WTC11 (cell line): ENCODE data around the gene ZNF808. TPM values are rescaled to one million over a fixed set of nuclear protein-coding genes. Genes with fewer than 3 reads are reported as not detected.

Experiments
- AR ChIP-seq: fragments of 250-450 bp; sonication (Bioruptor Pico); IDR thresholded peaks from 2 replicates; pipeline ENCODE4 v1.9.0; 2021; ENCODE audit warnings: mild to moderate bottlenecking
- ARID4B ChIP-seq: sonication (generic); formaldehyde crosslinking; IDR thresholded peaks from 2 replicates; pipeline ENCODE4 v1.8.0; 2023; ENCODE audit warnings: missing genetic modification reagents, mild to moderate bottlenecking, borderline replicate concordance
- E2F4 ChIP-seq: sonication (generic); formaldehyde crosslinking; IDR thresholded peaks from 2 replicates; pipeline ENCODE4 v1.8.1; 2022; ENCODE audit warnings: low read depth, mild to moderate bottlenecking, moderate library complexity, missing genetic modification reagents, borderline replicate concordance
- E2F5 ChIP-seq: sonication (generic); formaldehyde crosslinking; IDR thresholded peaks from 2 replicates; pipeline ENCODE4 v1.8.1; 2022; ENCODE audit warnings: mild to moderate bottlenecking, moderate library complexity, missing genetic modification reagents
- FOXP1 ChIP-seq: sonication (generic); formaldehyde crosslinking; IDR thresholded peaks from 2 replicates; pipeline ENCODE4 v1.8.0; 2022; ENCODE audit warnings: missing genetic modification reagents, mild to moderate bottlenecking, moderate library complexity, borderline replicate concordance
- HMGA2 ChIP-seq: fragments of 250-450 bp; sonication (Bioruptor Pico); IDR thresholded peaks from 2 replicates; pipeline ENCODE4 v1.4.0; 2021; ENCODE audit warnings: mild to moderate bottlenecking, moderate library complexity
- MYBL2 ChIP-seq: sonication (generic); formaldehyde crosslinking; IDR thresholded peaks from 2 replicates; pipeline ENCODE4 v1.8.1; 2023; ENCODE audit warnings: mild to moderate bottlenecking, moderate library complexity, missing genetic modification reagents
- NFE2L1 ChIP-seq: sonication (generic); formaldehyde crosslinking; IDR thresholded peaks from 2 replicates; pipeline ENCODE4 v1.8.1; 2023; ENCODE audit warnings: missing genetic modification reagents
- NFYB ChIP-seq: sonication (generic); formaldehyde crosslinking; conservative IDR thresholded peaks from 2 replicates; pipeline ENCODE4 v1.8.0; 2022; ENCODE audit warnings: low read depth, missing genetic modification reagents
- NR2C2 ChIP-seq: sonication (generic); formaldehyde crosslinking; IDR thresholded peaks from 2 replicates; pipeline ENCODE4 v1.8.0; 2022; ENCODE audit warnings: mild to moderate bottlenecking, missing genetic modification reagents
- RELA ChIP-seq: sonication (generic); formaldehyde crosslinking; IDR thresholded peaks from 2 replicates; pipeline ENCODE4 v1.8.1; 2022; ENCODE audit warnings: missing genetic modification reagents, mild to moderate bottlenecking, borderline replicate concordance
- STAT6 ChIP-seq: sonication (generic); formaldehyde crosslinking; conservative IDR thresholded peaks from 2 replicates; pipeline ENCODE4 v1.8.1; 2023; ENCODE audit warnings: mild to moderate bottlenecking, low read depth, missing genetic modification reagents, moderate library complexity
- TEAD1 ChIP-seq: sonication (generic); formaldehyde crosslinking; IDR thresholded peaks from 2 replicates; pipeline ENCODE4 v1.8.0; 2022; ENCODE audit warnings: mild to moderate bottlenecking, missing genetic modification reagents
- USF1 ChIP-seq: sonication (generic); formaldehyde crosslinking; IDR thresholded peaks from 2 replicates; pipeline ENCODE4 v1.8.0; 2022; ENCODE audit warnings: mild to moderate bottlenecking, missing genetic modification reagents
- USF2 ChIP-seq: sonication (generic); formaldehyde crosslinking; IDR thresholded peaks from 2 replicates; pipeline ENCODE4 v1.8.1; 2023; ENCODE audit warnings: mild to moderate bottlenecking, missing genetic modification reagents, moderate library complexity
- ZBTB43 ChIP-seq: sonication (generic); formaldehyde crosslinking; IDR thresholded peaks from 2 replicates; pipeline ENCODE4 v1.8.1; 2023; ENCODE audit warnings: mild to moderate bottlenecking, missing genetic modification reagents
- ZNF121 ChIP-seq: sonication (generic); formaldehyde crosslinking; IDR thresholded peaks from 2 replicates; pipeline ENCODE4 v1.8.0; 2023; ENCODE audit warnings: missing genetic modification reagents
- ZNF138 ChIP-seq: sonication (generic); formaldehyde crosslinking; conservative IDR thresholded peaks from 2 replicates; pipeline ENCODE4 v1.8.1; 2022; ENCODE audit warnings: mild to moderate bottlenecking, moderate library complexity, missing genetic modification reagents
- ZNF263 ChIP-seq: sonication (generic); formaldehyde crosslinking; IDR thresholded peaks from 2 replicates; pipeline ENCODE4 v1.8.1; 2022; ENCODE audit warnings: low read depth, mild to moderate bottlenecking, moderate library complexity, missing genetic modification reagents
- ZNF317 ChIP-seq: sonication (generic); formaldehyde crosslinking; IDR thresholded peaks from 2 replicates; pipeline ENCODE4 v1.8.1; 2023; ENCODE audit warnings: low read depth, mild to moderate bottlenecking, moderate library complexity, missing genetic modification reagents, borderline replicate concordance
- ZNF423 ChIP-seq: fragments of 250-450 bp; sonication (Bioruptor Pico); IDR thresholded peaks from 2 replicates; pipeline ENCODE4 v2.1.2; 2022; ENCODE audit warnings: mild to moderate bottlenecking, moderate library complexity
- ZSCAN18 ChIP-seq: fragments of 250-450 bp; sonication (Bioruptor Pico); IDR thresholded peaks from 2 replicates; pipeline ENCODE4 v2.1.2; 2022; ENCODE audit warnings: mild to moderate bottlenecking, moderate library complexity
- total RNA-seq: library from RNA; stranded (reverse); gene quantifications from 3 replicates; pipeline ENCODE4 v1.2.3, GENCODE V29; 2021

Gene ZNF808
- total RNA-seq, 1 experiment from 2014 or later: 59.2 TPM

GRCh38 chr19:52492994-52493470 lies 34.4 kb upstream of the ZNF808 start (continued):
- TF ChIP-seq AR (no peak), USF1 (peak; percentile 33; the same call in 1 of the 2 replicates), NFYB (CRISPR knock-in tag) (no peak), ARID4B (0 out of 2 replicates have a peak, but pooled peaks have one; percentile 49), ZNF263 (CRISPR knock-in tag) (peak; percentile 57; the same call in 1 of the 2 replicates), ZNF121 (no peak), ZSCAN18 (CRISPR knock-in tag) (no peak), NR2C2 (CRISPR knock-in tag) (peak; percentile 69; the same call in 1 of the 2 replicates), RELA (CRISPR knock-in tag) (no peak), ZNF423 (0 out of 2 replicates have a peak, but pooled peaks have one; percentile 5), NFE2L1 (no peak), ZBTB43 (no peak), ZNF317 (CRISPR knock-in tag) (no peak), E2F5 (CRISPR knock-in tag) (no peak), ZNF138 (CRISPR knock-in tag) (no peak), TEAD1 (CRISPR knock-in tag) (peak; percentile 42), HMGA2 (CRISPR knock-in tag) (no peak), STAT6 (CRISPR knock-in tag) (no peak), FOXP1 (CRISPR knock-in tag) (no peak), USF2 (CRISPR knock-in tag) (no peak; the same call in 1 of the 2 replicates), MYBL2 (CRISPR knock-in tag) (no peak), E2F4 (CRISPR knock-in tag) (no peak)
